Measurements from ENCODE around the gene TSC2.
"Not testable (repeated sequence)": the region's sequence is repeated elsewhere in the genome, so short reads cannot be mapped to it uniquely, and the experiment has no call there.

The TSC2 gene

DNA sequence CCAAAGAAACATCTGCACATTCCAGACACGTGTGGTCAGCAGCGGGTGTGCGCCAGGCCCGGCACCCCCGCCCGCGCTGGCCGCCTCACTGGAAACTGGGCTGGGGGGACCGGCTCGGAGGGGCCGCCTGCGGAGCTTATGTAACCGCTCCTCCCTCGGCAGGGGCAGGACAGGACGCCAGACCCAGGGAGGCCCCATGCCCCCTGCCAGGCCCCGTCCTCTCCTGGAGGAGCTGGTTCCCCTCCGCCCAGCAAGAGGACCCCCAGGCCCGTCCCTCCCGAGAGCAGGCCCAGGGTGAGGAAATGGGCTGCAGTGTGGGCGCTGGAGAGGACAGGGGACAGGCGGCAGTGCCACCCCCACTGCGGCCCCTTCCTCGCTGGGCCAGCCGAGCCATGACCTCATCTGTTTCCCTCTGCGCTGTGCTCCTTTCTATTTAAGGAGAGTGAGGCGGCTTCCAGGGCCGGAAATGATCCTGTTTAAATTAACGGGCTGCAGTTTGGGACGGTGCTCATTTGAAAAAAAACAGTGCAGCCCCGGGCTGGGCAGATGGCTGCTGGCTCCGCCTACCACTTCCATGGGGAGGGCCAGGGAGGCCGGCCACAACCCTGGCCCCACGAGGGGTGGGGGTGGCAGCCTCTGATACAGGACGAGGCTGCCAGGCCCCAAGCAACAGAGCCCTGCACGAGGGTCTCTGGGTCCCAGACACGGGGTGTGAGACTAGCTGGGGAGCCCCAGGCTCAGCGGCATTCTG is 77.1 kb downstream of the TSC2 start:
- DNase-seq: not testable (repeated sequence)

DNA sequence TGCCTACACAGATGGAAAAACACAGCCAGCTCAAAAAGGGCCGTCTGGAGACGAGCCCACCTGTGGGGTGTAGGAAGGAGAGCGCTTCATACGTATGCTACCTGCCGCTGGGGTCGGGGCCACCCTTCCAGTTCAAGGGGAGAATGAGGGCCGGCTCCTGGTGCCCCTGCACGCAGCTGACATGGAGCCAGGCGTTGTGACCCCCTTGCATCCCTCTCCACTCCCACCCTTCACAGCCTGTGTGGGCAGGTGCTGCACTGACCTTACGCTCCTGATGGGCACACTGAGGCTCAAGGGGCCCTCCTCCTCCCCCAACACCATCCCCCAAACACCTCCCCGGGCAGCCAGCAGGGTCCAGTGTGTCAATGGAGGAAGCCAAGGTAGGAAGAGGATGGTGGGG is 77.8 kb downstream of the TSC2 start:
- DNase-seq: not testable (repeated sequence)

- not testable (repeated sequence) for DNase-seq
Measured at GRCh38 chr16:2126161-2126743, 78.5 kb downstream of the TSC2 start.

- not testable (repeated sequence) for DNase-seq
Measured at GRCh38 chr16:2126928-2127556, 79.3 kb downstream of the TSC2 start.

GRCh38 chr16:2127630-2128280 is 80.0 kb downstream of the TSC2 start:
- DNase-seq: peak; percentile 24

DNA sequence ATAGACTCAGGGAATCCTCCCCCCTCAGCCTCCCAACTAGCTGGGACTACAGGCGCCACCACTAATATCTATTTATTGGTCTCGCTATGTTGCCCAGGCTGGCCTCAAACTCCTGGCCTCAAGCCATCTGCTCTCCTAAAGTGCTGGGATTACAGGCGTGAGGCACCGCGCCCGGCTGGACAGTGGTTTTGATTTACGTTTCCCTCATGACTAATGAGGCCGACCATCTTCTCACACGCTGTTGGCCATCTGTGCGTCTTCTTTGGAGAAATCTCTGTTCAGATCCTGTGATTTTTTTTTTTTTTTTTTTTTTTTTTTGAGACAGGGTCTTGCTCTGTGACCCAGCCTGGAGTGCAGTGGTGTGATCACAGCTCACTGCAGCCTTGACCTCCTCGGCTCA is 81.5 kb downstream of the TSC2 start:
- not testable (repeated sequence) for DNase-seq

DNA sequence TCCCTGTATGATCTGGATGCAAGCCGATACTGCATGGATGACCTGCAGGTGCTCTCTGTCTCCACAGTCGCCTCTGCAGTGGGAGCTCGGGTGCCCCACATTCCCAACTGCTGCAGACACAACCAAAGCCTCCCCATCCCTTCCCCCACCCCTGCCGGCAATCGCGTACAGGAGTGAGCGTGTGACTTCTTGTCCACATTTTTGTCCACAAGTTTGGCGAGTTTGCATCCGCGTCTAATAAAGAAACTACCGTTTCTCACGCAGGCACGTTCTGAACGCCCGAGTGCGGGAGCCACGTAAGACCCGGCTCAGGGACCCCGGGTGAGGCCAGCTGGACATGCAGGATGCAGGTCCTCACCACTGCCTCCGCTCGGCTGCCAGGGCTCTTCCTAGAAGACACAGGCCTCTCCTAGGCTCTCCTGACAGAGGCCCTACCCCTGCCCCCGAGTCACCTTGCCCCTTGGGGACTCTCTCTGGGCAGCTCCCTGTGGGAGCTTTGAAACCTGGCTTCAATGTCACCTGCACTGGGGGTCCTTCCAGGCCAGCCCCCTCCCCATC is 82.2 kb downstream of the TSC2 start:
- DNase-seq: not testable (repeated sequence)

DNA sequence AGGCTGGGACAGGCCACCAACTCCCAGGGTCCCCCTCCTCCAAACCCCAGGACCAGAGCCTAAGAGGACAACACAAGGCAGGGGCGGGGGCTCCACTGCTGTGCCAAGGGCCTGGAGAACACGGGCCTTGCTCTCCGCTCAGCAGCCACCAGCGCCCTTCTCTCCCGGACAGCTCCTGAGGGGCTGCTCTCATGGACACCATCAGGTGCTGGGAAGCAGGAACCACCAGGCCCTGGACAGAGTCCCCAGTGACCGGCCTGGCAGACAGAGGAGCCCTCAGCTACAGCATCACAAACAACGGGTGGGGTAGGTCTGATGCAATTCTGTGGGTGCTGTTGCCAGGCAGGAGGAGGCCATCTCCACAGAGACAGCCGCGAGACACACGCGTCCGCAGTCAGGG is 86.0 kb downstream of the TSC2 start:
- DNase-seq: not testable (repeated sequence)

GRCh38 chr16:2135071-2135470 is 87.3 kb downstream of the TSC2 start:
- DNase-seq: not testable (repeated sequence)

DNA sequence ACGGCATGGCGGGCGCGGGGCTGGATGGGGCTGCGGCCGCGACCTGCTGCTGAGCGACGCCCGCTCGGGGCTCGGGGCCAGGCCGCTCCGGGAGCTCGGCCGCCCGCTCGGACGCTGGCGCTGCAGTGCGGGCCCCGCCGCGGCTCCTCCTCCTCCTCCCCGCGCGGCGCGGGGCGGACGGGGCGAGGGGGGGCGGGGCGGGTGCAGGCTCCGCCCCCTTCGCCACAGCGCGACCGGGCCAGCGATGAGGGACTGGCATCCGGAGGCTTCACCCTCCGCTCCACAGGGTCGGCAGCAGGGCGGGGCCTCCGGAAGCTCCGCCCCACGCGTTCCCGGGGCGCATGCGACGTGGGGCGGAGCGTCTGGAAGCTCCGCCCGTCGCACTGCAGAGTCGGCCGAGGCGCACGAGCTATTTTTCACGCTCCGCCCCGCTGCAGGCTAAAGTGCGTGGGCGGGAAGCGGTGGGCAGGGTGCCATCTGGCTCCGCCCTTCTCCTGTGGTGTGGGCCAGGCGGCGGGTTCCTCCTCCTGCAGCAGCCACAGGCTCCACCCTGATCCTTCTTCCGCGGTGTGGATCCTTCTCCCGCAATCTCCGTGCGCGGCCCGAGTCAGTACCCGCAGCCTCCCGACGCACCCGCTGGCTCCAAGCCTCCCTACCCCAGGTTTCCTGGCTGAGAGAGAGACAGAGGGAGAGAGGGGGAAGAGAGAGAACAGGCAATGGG is 88.1 kb downstream of the TSC2 start, which contains the start of gene PKD1:
TSS of gene PKD1 (minus strand) at position 129 of the 721 bp plus-strand sequence. CDS start 209 bp downstream, outside the sequence.
- peak; percentile 88 for DNase-seq
